ENCODE results near the gene MT1G. TPM values are rescaled to one million over a fixed set of nuclear protein-coding genes. Genes with fewer than 3 reads are reported as not detected.
A peak's percentile ranks its signal among the peaks of the same experiment; 100 is the strongest.

The MT1G gene
- total RNA-seq, 3 donors from 2014 or later (not counting 1 experiment from before 2014, with no cell fraction given), result 0.80 to 1.5 TPM; not detected in 1

DNA sequence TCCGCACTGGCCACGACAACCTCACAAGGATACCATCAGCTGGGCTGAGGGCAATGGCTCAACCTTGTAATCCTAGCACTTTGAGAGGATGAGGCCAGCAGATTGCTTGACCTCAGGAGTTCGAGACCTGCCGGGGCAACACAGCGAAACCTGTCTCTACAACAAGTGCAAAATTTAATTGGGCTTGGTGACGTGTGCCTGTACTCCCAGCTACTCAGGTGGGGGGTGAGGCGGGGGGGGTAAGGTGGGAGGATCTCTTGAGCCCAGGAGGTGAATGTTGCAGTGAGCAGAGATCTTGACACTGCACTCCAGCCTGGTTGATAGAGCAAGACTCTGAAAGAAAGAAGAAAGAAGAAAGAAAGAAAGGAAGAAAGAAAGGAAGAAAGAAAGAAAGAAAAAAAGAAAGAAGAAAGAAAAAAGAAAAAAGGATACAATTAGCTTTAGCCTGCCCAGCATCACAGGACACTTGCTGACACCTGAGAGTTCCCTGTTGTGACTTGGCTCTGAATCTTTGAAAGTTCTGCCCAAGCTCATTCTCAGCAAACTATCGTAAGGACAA lies 47.4 kb downstream of the MT1G start:
- Mint-ChIP-seq H3K27ac (no peak overlapping the region), H3K4me3 (no peak overlapping the region), H3K4me1 (peaks cover 7 to 17% of the 10 kb centered on the region in 2 donors), H3K36me3 (no peaks in the 10 kb centered on the region), H3K27me3 (ENCODE audit: low read depth in 2 of 2) (peaks cover 34 to 53% of the 10 kb centered on the region in 2 donors), H3K9me3 (no peaks in the 10 kb centered on the region)
- intact Hi-C loops (cut with micrococcal nuclease), result no loop called here
- Histone ChIP-seq H3K4me3 (ENCODE audit: low read length) (no peak overlapping the region), H3K36me3 (ENCODE audit: control insufficient read depth, insufficient read depth, low read length) (no peaks in the 10 kb centered on the region), H3K4me1 (ENCODE audit: control insufficient read depth, insufficient read depth, low read length) (peaks cover 19% of the 10 kb centered on the region), H3K27ac (ENCODE audit: low read length) (no peak overlapping the region), H3K9me3 (ENCODE audit: control insufficient read depth, insufficient read depth, low read length) (no peaks in the 10 kb centered on the region), H3K27me3 (ENCODE audit: control insufficient read depth, insufficient read depth, low read length) (peaks cover 14% of the 10 kb centered on the region)
- 94% methylated on average over 7 of the region's 8 CpGs for WGBS (ENCODE audit: insufficient coverage)
- no peak for ATAC-seq
- TF ChIP-seq, protein P1, sequence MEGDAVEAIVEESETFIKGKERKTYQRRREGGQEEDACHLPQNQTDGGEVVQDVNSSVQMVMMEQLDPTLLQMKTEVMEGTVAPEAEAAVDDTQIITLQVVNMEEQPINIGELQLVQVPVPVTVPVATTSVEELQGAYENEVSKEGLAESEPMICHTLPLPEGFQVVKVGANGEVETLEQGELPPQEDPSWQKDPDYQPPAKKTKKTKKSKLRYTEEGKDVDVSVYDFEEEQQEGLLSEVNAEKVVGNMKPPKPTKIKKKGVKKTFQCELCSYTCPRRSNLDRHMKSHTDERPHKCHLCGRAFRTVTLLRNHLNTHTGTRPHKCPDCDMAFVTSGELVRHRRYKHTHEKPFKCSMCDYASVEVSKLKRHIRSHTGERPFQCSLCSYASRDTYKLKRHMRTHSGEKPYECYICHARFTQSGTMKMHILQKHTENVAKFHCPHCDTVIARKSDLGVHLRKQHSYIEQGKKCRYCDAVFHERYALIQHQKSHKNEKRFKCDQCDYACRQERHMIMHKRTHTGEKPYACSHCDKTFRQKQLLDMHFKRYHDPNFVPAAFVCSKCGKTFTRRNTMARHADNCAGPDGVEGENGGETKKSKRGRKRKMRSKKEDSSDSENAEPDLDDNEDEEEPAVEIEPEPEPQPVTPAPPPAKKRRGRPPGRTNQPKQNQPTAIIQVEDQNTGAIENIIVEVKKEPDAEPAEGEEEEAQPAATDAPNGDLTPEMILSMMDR (IDR thresholded peaks at IDR 0.05), result no peak
- no peak for DNase-seq

GRCh38 chr16:56618138-56618537 lies 49.7 kb downstream of the MT1G start:
- intact Hi-C loops (cut with micrococcal nuclease), result no loop called here
- H3K27ac Mint-ChIP-seq, result no peak overlapping the region
- no peak overlapping the region for H3K4me3 ChIP-seq (ENCODE audit: low read length)
- ATAC-seq (no peak), DNase-seq (no peak)
- H3K4me1 Mint-ChIP-seq, result peaks cover 0 to 10% of the 10 kb centered on the region in 2 donors
- peaks cover 11% of the 10 kb centered on the region for H3K4me1 ChIP-seq (ENCODE audit: control insufficient read depth, insufficient read depth, low read length)
- H3K4me3 Mint-ChIP-seq, result no peak overlapping the region
- H3K9me3 ChIP-seq (ENCODE audit: control insufficient read depth, insufficient read depth, low read length), result no peaks in the 10 kb centered on the region
- WGBS (ENCODE audit: insufficient coverage), result 62% methylated on average over 6 of the region's 6 CpGs
- no peak overlapping the region for H3K27ac ChIP-seq (ENCODE audit: low read length)
- no peaks in the 10 kb centered on the region for H3K9me3 Mint-ChIP-seq
- peaks cover 19 to 40% of the 10 kb centered on the region in 2 donors for H3K27me3 Mint-ChIP-seq (ENCODE audit: low read depth in 2 of 2)
- no peaks in the 10 kb centered on the region for H3K36me3 Mint-ChIP-seq
- H3K27me3 ChIP-seq (ENCODE audit: control insufficient read depth, insufficient read depth, low read length), result peaks cover 10% of the 10 kb centered on the region
- H3K36me3 ChIP-seq (ENCODE audit: control insufficient read depth, insufficient read depth, low read length), result no peaks in the 10 kb centered on the region
- TF ChIP-seq, protein P1 (IDR thresholded peaks at IDR 0.05), result no peak

- H3K9me3 ChIP-seq (ENCODE audit: control insufficient read depth, insufficient read depth, low read length), result no peaks in the 10 kb centered on the region
- H3K4me1 ChIP-seq (ENCODE audit: control insufficient read depth, insufficient read depth, low read length), result peaks cover 11% of the 10 kb centered on the region
- no peak overlapping the region for H3K27ac ChIP-seq (ENCODE audit: low read length)
- ATAC-seq (peak; percentile 53 to 90 (median 55)), DNase-seq (peak in 1 of 2 donors; percentile 70)
- 8% methylated on average over 41 of the region's 41 CpGs for WGBS (ENCODE audit: insufficient coverage)
- H3K36me3 ChIP-seq (ENCODE audit: control insufficient read depth, insufficient read depth, low read length), result no peaks in the 10 kb centered on the region
- Mint-ChIP-seq H3K36me3 (no peaks in the 10 kb centered on the region), H3K27ac (no peak overlapping the region), H3K27me3 (ENCODE audit: low read depth in 2 of 2) (peaks cover 19 to 37% of the 10 kb centered on the region in 2 donors), H3K9me3 (no peaks in the 10 kb centered on the region), H3K4me1 (peaks cover 0 to 10% of the 10 kb centered on the region in 2 donors), H3K4me3 (peak overlapping the region; percentile 31)
- TF ChIP-seq, protein P1 (IDR thresholded peaks at IDR 0.05), result no peak
- H3K4me3 ChIP-seq (ENCODE audit: low read length), result no peak overlapping the region
- intact Hi-C loops (cut with micrococcal nuclease), result no loop called here
- H3K27me3 ChIP-seq (ENCODE audit: control insufficient read depth, insufficient read depth, low read length), result peaks cover 10% of the 10 kb centered on the region
Measured at GRCh38 chr16:56617212-56618085, 50.4 kb downstream of the MT1G start.

Other genes with a start within 250 kb of the MT1G start
- gene AMFR, start 242.5 kb downstream of the MT1G start, total RNA-seq, result 10 to 100 TPM; 58.4 to 87.1 (median 71.7) TPM
- 100 to 1,000 TPM in 1 of 3 donors, 10 to 100 TPM in 2; 78.1 to 108 (median 90.0) TPM for gene NUDT21, start 216.7 kb downstream of the MT1G start, total RNA-seq
- 10 to 100 TPM; 12.7 to 20.6 (median 13.1) TPM for gene OGFOD1, start 216.5 kb downstream of the MT1G start, total RNA-seq
- gene BBS2, start 148.0 kb downstream of the MT1G start, total RNA-seq, result 10 to 100 TPM; 36.8 to 40.3 (median 38.2) TPM
- not detected for gene MT4, start 103.0 kb downstream of the MT1G start, total RNA-seq
- gene MT3, start 78.5 kb downstream of the MT1G start, total RNA-seq, result not detected
- 10 to 100 TPM; 33.0 to 81.5 (median 70.6) TPM for gene MT2A, start 59.5 kb downstream of the MT1G start, total RNA-seq
- gene MT1E, start 42.3 kb downstream of the MT1G start, total RNA-seq, result 1 to 10 TPM in 1 of 3 donors, under 1 TPM in 1, not detected in 1; 0.40 to 3.2 TPM
- gene MT1M, start 35.4 kb downstream of the MT1G start, total RNA-seq, result not detected
- not detected for gene MT1A, start 29.4 kb downstream of the MT1G start, total RNA-seq
- gene MT1B, start 16.2 kb downstream of the MT1G start, total RNA-seq, result not detected
- gene MT1F, start 10.1 kb downstream of the MT1G start, total RNA-seq, result 1 to 10 TPM; 3.8 to 8.0 (median 5.4) TPM
- not detected for gene MT1H, start 1.7 kb upstream of the MT1G start, total RNA-seq
- gene MT1X, start 14.4 kb upstream of the MT1G start, total RNA-seq, result 10 to 100 TPM; 17.6 to 23.1 (median 20.0) TPM
- gene NUP93, start 62.1 kb upstream of the MT1G start, total RNA-seq, result 10 to 100 TPM; 83.7 to 88.8 (median 87.9) TPM
- not detected for gene SLC12A3, start 197.1 kb upstream of the MT1G start, total RNA-seq